MCF 10A (cell line): Measurements from ENCODE around the gene XAGE5. TPM values are rescaled to one million over a fixed set of nuclear protein-coding genes. Genes with fewer than 3 reads are reported as not detected.
"Not testable (repeated sequence)": the region's sequence is repeated elsewhere in the genome, so short reads cannot be mapped to it uniquely, and the experiment has no call there.

ENCODE experiments used
- BruUV-seq: library from RNA; stranded (reverse); fragments of 400-500 nt; replicated peaks from 2 replicates; lab custom pipeline; 2021; lab: Mats Ljungman, UMichigan
- CTCF ChIA-PET: fragments of 300-600 bp; sonication (Branson Sonifier 250); formaldehyde crosslinking; extraction: SDS; loops from one replicate; lab custom pipeline; 2021; ENCODE audit warnings: antibody characterized with exemption, inconsistent platforms; lab: Yijun Ruan, JAX
- POLR2A ChIA-PET: fragments of 300-600, 350-650 bp; sonication (Branson Sonifier 250); formaldehyde crosslinking; extraction: SDS; loops from one replicate; lab custom pipeline; 2020; ENCODE audit warnings: antibody characterized with exemption, inconsistent platforms; lab: Yijun Ruan, JAX
- DNase-seq: peaks from one replicate; pipeline ENCODE4 v3.0.0-alpha.2; 2018; ENCODE audit not compliant: unreplicated experiment
- H3K27ac Mint-ChIP-seq: one replicate; pipeline ENCODE4 v1.8.0; 2022; ENCODE audit warnings: mild to moderate bottlenecking, low read depth, mixed read lengths; ENCODE audit not compliant: unreplicated experiment
- H3K27me3 Mint-ChIP-seq: one replicate; pipeline ENCODE4 v1.8.0; 2022; ENCODE audit warnings: mixed read lengths; ENCODE audit not compliant: insufficient read depth, unreplicated experiment
- H3K36me3 Mint-ChIP-seq: one replicate; pipeline ENCODE4 v1.8.0; 2022; ENCODE audit warnings: mild to moderate bottlenecking, moderate library complexity, mixed read lengths; ENCODE audit not compliant: insufficient read depth, unreplicated experiment
- H3K4me1 Mint-ChIP-seq: one replicate; pipeline ENCODE4 v1.8.0; 2022; ENCODE audit warnings: mixed read lengths; ENCODE audit not compliant: insufficient read depth, unreplicated experiment
- H3K4me3 Mint-ChIP-seq: one replicate; pipeline ENCODE4 v1.8.0; 2022; ENCODE audit warnings: mild to moderate bottlenecking, moderate library complexity, mixed read lengths; ENCODE audit not compliant: unreplicated experiment
- H3K9me3 Mint-ChIP-seq: one replicate; pipeline ENCODE4 v1.8.0; 2022; ENCODE audit warnings: mixed read lengths; ENCODE audit not compliant: unreplicated experiment
- CTCF ChIP-seq: fragments of 200-600 bp; IDR thresholded peaks from one replicate; pipeline ENCODE4 v1.8.0; 2022; ENCODE audit warnings: antibody characterized with exemption, mild to moderate bottlenecking; ENCODE audit not compliant: unreplicated experiment
- intact Hi-C: fragments of 100-400 bp; cut with micrococcal nuclease; formaldehyde crosslinking; loops from 2 replicates; pipeline ENCODE4 v1.14.1; 2022
- total RNA-seq: library from RNA; stranded (reverse); gene quantifications from 2 replicates; pipeline ENCODE4 v1.2.3, GENCODE V29; 2022

XAGE5 gene
- total RNA-seq, 1 experiment from 2014 or later, result not detected

GRCh38 chrX:52821079-52821760, 10.1 kb downstream of the XAGE5 start:
- Mint-ChIP-seq H3K27ac (no peak overlapping the region), H3K9me3 (no peaks in the 10 kb centered on the region), H3K36me3 (peaks cover 7% of the 10 kb centered on the region), H3K4me1 (no peaks in the 10 kb centered on the region), H3K4me3 (no peak overlapping the region), H3K27me3 (peaks cover 65% of the 10 kb centered on the region)
- intact Hi-C loops, result no loop called here
- no TSS peak for BruUV-seq
- DNase-seq, result no peak
- ChIA-PET CTCF (no interaction called here), POLR2A (no interaction called here)
- no peak for TF ChIP-seq CTCF

- BruUV-seq, result no TSS peak
- Mint-ChIP-seq H3K4me1 (no peaks in the 10 kb centered on the region), H3K36me3 (peaks cover 7% of the 10 kb centered on the region), H3K4me3 (no peak overlapping the region), H3K27me3 (peaks cover 36% of the 10 kb centered on the region), H3K9me3 (no peaks in the 10 kb centered on the region), H3K27ac (no peak overlapping the region)
- no peak for DNase-seq
- ChIA-PET CTCF (no interaction called here), POLR2A (no interaction called here)
- no peak for TF ChIP-seq CTCF
- intact Hi-C loops, result no loop called here
Observed at GRCh38 chrX:52824608-52825007, 13.5 kb downstream of the XAGE5 start.

- no peaks in the 10 kb centered on the region for H3K9me3 Mint-ChIP-seq
- no peaks in the 10 kb centered on the region for H3K4me1 Mint-ChIP-seq
- BruUV-seq, result no TSS peak
- ChIA-PET POLR2A (no interaction called here), CTCF (no interaction called here)
- H3K4me3 Mint-ChIP-seq, result no peak overlapping the region
- no peak overlapping the region for H3K27ac Mint-ChIP-seq
- no peak for TF ChIP-seq CTCF
- intact Hi-C loops, result no loop called here
- no peak for DNase-seq
- H3K36me3 Mint-ChIP-seq, result no peaks in the 10 kb centered on the region
- H3K27me3 Mint-ChIP-seq, result peaks cover 27% of the 10 kb centered on the region
Observed at GRCh38 chrX:52830551-52830950, 19.5 kb downstream of the XAGE5 start.

- H3K27me3 Mint-ChIP-seq, result peaks cover 53% of the 10 kb centered on the region
- no peak overlapping the region for H3K4me3 Mint-ChIP-seq
- no peak for TF ChIP-seq CTCF
- H3K36me3 Mint-ChIP-seq, result no peaks in the 10 kb centered on the region
- ChIA-PET POLR2A (no interaction called here), CTCF (no interaction called here)
- intact Hi-C loops, result no loop called here
- no peaks in the 10 kb centered on the region for H3K9me3 Mint-ChIP-seq
- DNase-seq, result no peak
- no peak overlapping the region for H3K27ac Mint-ChIP-seq
- no peaks in the 10 kb centered on the region for H3K4me1 Mint-ChIP-seq
- no TSS peak for BruUV-seq
Observed at GRCh38 chrX:52839137-52839536, 28.1 kb downstream of the XAGE5 start.

GRCh38 chrX:52843619-52844018, 32.5 kb downstream of the XAGE5 start:
- H3K36me3 Mint-ChIP-seq, H3K4me3 Mint-ChIP-seq, POLR2A ChIA-PET, BruUV-seq, H3K27ac Mint-ChIP-seq, H3K9me3 Mint-ChIP-seq, intact Hi-C loops, H3K4me1 Mint-ChIP-seq, CTCF ChIA-PET, DNase-seq: not testable (repeated sequence)
- peaks cover 91% of the 10 kb centered on the region for H3K27me3 Mint-ChIP-seq
